Stimulated activated CD8-positive, alpha-beta memory T cell treated with anti-CD3 and anti-CD28 coated beads, Interleukin-2, amount 100 ng/mL, for 48 hours (primary cell): ENCODE data around the gene ZNF385D.
"Not testable (repeated sequence)": the region's sequence is repeated elsewhere in the genome, so short reads cannot be mapped to it uniquely, and the experiment has no call there.

Source experiments
- DNase-seq, 2 donors: peaks; one replicate each; pipeline ENCODE4 v3.0.0-alpha.2; 2020; ENCODE audit warnings: low read depth in 2 of 2

Gene ZNF385D

DNA sequence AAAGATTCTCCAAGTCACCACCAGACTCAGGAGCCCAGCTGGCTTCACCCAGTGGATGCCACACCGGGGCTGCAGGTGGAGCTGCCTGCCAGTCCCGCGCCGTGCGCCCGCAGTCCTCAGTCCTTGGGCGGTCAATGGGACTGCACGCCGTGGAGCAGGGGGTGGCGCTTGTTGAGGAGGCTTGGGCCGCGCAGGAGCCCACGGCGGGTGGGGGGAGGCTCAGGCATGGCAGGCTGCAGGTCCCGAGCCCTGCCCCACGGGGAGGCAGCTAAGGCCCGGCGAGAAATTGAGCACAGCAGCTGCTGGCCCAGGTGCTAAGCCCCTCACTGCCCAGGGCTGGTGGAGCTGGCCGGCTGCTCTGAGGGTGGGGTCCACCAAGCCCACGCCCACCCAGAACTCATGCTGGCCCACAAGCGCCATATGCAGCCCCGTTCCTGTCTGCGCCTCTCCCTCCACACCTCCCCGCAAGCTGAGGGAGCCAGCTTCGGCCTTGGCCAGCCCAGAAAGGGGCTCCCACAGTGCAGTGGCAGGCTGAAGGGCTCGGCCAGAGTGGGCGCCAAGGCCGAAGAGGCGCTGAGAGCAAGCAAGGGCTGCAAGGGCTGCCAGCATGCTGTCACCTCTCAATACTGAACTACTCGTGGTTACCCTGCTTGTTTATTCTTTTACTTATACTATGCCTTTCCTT, 363.7 kb downstream of the ZNF385D start:
- DNase-seq, result not testable (repeated sequence)

DNA sequence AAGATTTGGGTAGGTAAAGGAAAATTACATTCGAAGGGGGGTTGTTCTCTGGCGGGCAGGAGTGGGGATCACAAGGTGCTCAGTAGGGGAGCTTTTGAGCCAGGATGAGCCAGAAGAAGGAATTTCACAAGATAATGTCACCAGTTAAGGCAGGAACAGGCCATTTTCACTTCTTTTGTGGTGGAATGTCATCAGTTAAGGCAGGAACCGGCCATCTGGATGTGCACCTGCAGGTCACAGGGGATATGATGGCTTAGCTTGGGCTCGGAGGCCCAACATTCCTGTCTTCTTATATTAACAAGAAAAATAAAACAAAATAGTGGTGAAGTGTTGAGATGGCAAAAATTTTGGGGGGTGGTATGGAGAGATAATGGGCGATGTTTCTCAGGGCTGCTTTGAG, 373.0 kb downstream of the ZNF385D start:
- DNase-seq, result not testable (repeated sequence)

GRCh38 chr3:21377071-21377769, 373.8 kb downstream of the ZNF385D start:
- DNase-seq, result no peak

- DNase-seq, result no peak
Observed at GRCh38 chr3:21372316-21372715, 378.7 kb downstream of the ZNF385D start.
